ENCODE results near the gene TRIM9.
"Not testable (repeated sequence)": the region's sequence is repeated elsewhere in the genome, so short reads cannot be mapped to it uniquely, and the experiment has no call there.

The TRIM9 gene

DNA sequence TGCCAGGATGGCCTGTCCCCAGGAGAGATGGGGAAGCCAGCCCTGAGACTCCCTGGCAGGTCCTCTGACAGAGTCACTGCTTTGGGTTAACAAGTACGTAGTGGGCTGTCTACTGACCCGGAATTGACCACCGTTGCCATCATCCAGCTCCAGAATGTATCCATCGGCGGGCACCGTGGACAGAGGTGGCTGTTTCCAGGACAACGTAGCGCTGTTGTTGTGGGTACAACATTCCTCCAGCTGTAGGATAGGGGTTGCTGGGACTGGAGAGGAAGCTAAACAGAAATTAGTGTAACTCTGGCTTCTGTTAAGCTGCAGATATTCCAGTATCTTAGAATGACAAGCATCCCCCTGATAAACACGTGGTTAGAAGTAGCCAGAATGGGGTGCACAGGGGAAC is 94.3 kb downstream of the TRIM9 start:
- Histone ChIP-seq H3K9me3 (ENCODE audit: insufficient read depth, low read length) (no peaks in the 10 kb centered on the region), H3K36me3 (replicated peaks; ENCODE audit: low read depth, low read length) (no peaks in the 10 kb centered on the region), H3K4me2 (ENCODE audit: low read length) (no peak overlapping the region), H4K20me1 (ENCODE audit: insufficient read depth, low read length) (no peaks in the 10 kb centered on the region), H3K27ac (ENCODE audit: low read length) (no peak overlapping the region), H3K9ac (ENCODE audit: low read length) (no peak overlapping the region), H3K27me3 (ENCODE audit: low read depth, low read length) (no peaks in the 10 kb centered on the region), H2AFZ (ENCODE audit: low read depth, low read length) (no peak overlapping the region), H3K4me1 (ENCODE audit: low read length) (no peaks in the 10 kb centered on the region), H3K79me2 (ENCODE audit: low read length) (no peaks in the 10 kb centered on the region), H3K4me3 (ENCODE audit: low read length) (no peak overlapping the region)
- TF ChIP-seq EZH2phosphoT487 (IDR thresholded peaks at IDR 0.05; ENCODE audit: low read depth) = no peak
- TF ChIP-seq, protein P1, sequence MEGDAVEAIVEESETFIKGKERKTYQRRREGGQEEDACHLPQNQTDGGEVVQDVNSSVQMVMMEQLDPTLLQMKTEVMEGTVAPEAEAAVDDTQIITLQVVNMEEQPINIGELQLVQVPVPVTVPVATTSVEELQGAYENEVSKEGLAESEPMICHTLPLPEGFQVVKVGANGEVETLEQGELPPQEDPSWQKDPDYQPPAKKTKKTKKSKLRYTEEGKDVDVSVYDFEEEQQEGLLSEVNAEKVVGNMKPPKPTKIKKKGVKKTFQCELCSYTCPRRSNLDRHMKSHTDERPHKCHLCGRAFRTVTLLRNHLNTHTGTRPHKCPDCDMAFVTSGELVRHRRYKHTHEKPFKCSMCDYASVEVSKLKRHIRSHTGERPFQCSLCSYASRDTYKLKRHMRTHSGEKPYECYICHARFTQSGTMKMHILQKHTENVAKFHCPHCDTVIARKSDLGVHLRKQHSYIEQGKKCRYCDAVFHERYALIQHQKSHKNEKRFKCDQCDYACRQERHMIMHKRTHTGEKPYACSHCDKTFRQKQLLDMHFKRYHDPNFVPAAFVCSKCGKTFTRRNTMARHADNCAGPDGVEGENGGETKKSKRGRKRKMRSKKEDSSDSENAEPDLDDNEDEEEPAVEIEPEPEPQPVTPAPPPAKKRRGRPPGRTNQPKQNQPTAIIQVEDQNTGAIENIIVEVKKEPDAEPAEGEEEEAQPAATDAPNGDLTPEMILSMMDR (IDR thresholded peaks at IDR 0.05; ENCODE audit: low read depth, low read length) = no peak

DNA sequence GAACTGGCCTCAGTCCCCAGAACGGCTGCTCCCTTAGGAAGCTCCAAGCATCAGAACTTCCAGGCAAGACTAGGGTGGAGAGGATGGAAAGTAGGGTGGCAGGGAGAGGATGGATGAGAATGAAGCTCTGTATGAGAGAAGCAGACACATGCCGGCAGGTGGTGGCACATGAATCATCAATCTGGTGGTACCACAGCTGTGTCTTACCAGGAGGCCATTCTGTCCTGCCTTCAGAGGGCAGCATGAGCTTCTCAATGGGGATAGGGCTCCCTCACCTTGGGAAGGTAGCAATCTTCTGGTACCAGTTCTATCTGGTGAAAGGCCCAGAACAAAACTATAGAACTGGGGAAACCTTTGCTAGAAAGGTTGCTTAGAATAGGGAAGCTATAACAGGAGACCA is 95.2 kb downstream of the TRIM9 start:
- no peaks in the 10 kb centered on the region for H3K4me1 ChIP-seq (ENCODE audit: low read length)

DNA sequence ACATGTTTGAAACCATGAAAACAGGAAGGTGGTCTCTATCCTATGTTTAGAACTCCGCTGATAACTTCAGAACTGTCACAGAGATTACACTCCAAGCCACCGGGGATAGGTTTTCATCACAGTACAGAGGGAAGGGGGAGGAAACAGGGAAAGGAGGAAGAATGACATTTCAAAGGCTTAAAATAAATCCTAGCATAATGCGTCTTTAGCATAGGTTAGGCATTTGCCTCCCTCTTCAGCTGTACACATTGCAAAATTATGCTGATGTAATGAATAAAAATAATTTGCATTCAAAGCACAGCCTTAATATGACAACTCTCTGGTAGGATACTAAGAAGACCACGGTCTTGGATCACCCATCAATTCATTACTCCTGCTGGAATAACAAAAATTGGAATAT is 96.3 kb downstream of the TRIM9 start:
- TF ChIP-seq EZH2phosphoT487 (IDR thresholded peaks at IDR 0.05; ENCODE audit: low read depth) = no peak
- TF ChIP-seq, protein P1 (IDR thresholded peaks at IDR 0.05; ENCODE audit: low read depth, low read length) = no peak
- H3K9ac ChIP-seq (ENCODE audit: low read length) = no peak overlapping the region
- no peaks in the 10 kb centered on the region for H3K27me3 ChIP-seq (ENCODE audit: low read depth, low read length)
- H3K27ac ChIP-seq (ENCODE audit: low read length) = no peak overlapping the region
- H3K79me2 ChIP-seq (ENCODE audit: low read length) = no peaks in the 10 kb centered on the region
- no peaks in the 10 kb centered on the region for H4K20me1 ChIP-seq (ENCODE audit: insufficient read depth, low read length)
- no peak overlapping the region for H3K4me2 ChIP-seq (ENCODE audit: low read length)
- H3K36me3 ChIP-seq (replicated peaks; ENCODE audit: low read depth, low read length) = no peaks in the 10 kb centered on the region
- no peak overlapping the region for H2AFZ ChIP-seq (ENCODE audit: low read depth, low read length)
- H3K4me1 ChIP-seq (ENCODE audit: low read length) = no peaks in the 10 kb centered on the region
- no peak overlapping the region for H3K4me3 ChIP-seq (ENCODE audit: low read length)
- no peaks in the 10 kb centered on the region for H3K9me3 ChIP-seq (ENCODE audit: insufficient read depth, low read length)

More for the DNA sequence above, 95.2 kb downstream of the TRIM9 start:
- H3K9me3 ChIP-seq (ENCODE audit: insufficient read depth, low read length) = no peaks in the 10 kb centered on the region
- no peaks in the 10 kb centered on the region for H3K27me3 ChIP-seq (ENCODE audit: low read depth, low read length)
- H3K79me2 ChIP-seq (ENCODE audit: low read length) = no peaks in the 10 kb centered on the region
- H3K9ac ChIP-seq (ENCODE audit: low read length) = no peak overlapping the region
- no peak overlapping the region for H3K27ac ChIP-seq (ENCODE audit: low read length)
- H4K20me1 ChIP-seq (ENCODE audit: insufficient read depth, low read length) = no peaks in the 10 kb centered on the region
- no peak overlapping the region for H2AFZ ChIP-seq (ENCODE audit: low read depth, low read length)
- H3K36me3 ChIP-seq (replicated peaks; ENCODE audit: low read depth, low read length) = no peaks in the 10 kb centered on the region
- TF ChIP-seq EZH2phosphoT487 (IDR thresholded peaks at IDR 0.05; ENCODE audit: low read depth) = no peak
- H3K4me2 ChIP-seq (ENCODE audit: low read length) = no peak overlapping the region
- no peak overlapping the region for H3K4me3 ChIP-seq (ENCODE audit: low read length)

DNA sequence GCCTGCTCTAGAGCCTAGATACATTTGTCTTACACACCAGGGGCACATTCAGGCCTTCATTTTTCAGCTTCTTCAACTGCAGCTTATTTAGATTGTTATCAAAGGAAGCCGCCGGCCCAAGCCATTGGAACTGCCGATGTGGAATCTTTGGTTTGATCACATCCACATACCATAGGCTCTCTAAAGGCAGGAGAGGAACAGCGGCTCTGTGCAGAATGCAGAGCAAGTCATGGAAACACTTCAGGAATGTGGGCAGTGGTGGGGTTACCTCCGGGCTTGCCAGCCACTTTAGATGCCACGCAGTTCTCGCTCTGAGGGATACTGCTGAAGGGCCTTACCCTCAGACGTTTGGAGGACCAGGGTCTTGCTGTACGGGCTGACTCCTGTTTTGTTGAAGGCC is 97.2 kb downstream of the TRIM9 start:
- Histone ChIP-seq H3K4me1 (ENCODE audit: low read length) (no peaks in the 10 kb centered on the region), H4K20me1 (ENCODE audit: insufficient read depth, low read length) (no peaks in the 10 kb centered on the region), H3K27ac (ENCODE audit: low read length) (no peak overlapping the region), H3K27me3 (ENCODE audit: low read depth, low read length) (no peaks in the 10 kb centered on the region), H3K79me2 (ENCODE audit: low read length) (no peaks in the 10 kb centered on the region), H3K36me3 (replicated peaks; ENCODE audit: low read depth, low read length) (no peaks in the 10 kb centered on the region), H3K4me3 (ENCODE audit: low read length) (no peak overlapping the region), H3K9me3 (ENCODE audit: insufficient read depth, low read length) (no peaks in the 10 kb centered on the region), H3K9ac (ENCODE audit: low read length) (no peak overlapping the region), H2AFZ (ENCODE audit: low read depth, low read length) (no peak overlapping the region), H3K4me2 (ENCODE audit: low read length) (no peak overlapping the region)
- no peak for TF ChIP-seq EZH2phosphoT487 (IDR thresholded peaks at IDR 0.05; ENCODE audit: low read depth)
- TF ChIP-seq, protein P1 (IDR thresholded peaks at IDR 0.05; ENCODE audit: low read depth, low read length) = no peak

DNA sequence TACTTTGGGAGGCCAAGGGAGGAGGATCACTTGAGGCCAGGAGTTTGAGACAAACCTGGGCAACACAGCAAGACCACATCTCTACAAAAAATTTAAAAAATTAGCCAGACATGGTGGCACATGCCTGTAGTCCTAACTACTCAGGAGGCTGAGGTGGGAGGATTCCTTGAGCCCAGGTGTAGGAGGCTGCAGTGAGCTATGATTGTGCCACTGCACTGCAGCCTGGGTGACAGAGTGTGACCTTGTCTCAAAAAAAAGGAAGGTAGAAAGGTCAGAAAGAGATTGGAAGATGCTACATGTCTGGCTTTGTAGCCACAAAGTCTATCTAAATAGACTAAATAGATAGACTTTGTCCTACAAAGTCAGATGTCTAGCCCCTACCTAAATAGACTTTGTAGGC is 100.7 kb downstream of the TRIM9 start:
- H3K4me1 ChIP-seq (ENCODE audit: low read length); H3K4me3 ChIP-seq (ENCODE audit: low read length): not testable (repeated sequence)

More for the DNA sequence above, 100.7 kb downstream of the TRIM9 start:
- H4K20me1 ChIP-seq (ENCODE audit: insufficient read depth, low read length); H3K36me3 ChIP-seq (replicated peaks; ENCODE audit: low read depth, low read length); H2AFZ ChIP-seq (ENCODE audit: low read depth, low read length); H3K9ac ChIP-seq (ENCODE audit: low read length); H3K27me3 ChIP-seq (ENCODE audit: low read depth, low read length); H3K4me2 ChIP-seq (ENCODE audit: low read length); H3K79me2 ChIP-seq (ENCODE audit: low read length); H3K9me3 ChIP-seq (ENCODE audit: insufficient read depth, low read length); H3K27ac ChIP-seq (ENCODE audit: low read length): not testable (repeated sequence)

Data from OCI-LY3 (cell line).